ENCODE results near the gene SKAP2.

Gene SKAP2, protein sequence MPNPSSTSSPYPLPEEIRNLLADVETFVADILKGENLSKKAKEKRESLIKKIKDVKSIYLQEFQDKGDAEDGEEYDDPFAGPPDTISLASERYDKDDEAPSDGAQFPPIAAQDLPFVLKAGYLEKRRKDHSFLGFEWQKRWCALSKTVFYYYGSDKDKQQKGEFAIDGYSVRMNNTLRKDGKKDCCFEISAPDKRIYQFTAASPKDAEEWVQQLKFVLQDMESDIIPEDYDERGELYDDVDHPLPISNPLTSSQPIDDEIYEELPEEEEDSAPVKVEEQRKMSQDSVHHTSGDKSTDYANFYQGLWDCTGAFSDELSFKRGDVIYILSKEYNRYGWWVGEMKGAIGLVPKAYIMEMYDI

DNA sequence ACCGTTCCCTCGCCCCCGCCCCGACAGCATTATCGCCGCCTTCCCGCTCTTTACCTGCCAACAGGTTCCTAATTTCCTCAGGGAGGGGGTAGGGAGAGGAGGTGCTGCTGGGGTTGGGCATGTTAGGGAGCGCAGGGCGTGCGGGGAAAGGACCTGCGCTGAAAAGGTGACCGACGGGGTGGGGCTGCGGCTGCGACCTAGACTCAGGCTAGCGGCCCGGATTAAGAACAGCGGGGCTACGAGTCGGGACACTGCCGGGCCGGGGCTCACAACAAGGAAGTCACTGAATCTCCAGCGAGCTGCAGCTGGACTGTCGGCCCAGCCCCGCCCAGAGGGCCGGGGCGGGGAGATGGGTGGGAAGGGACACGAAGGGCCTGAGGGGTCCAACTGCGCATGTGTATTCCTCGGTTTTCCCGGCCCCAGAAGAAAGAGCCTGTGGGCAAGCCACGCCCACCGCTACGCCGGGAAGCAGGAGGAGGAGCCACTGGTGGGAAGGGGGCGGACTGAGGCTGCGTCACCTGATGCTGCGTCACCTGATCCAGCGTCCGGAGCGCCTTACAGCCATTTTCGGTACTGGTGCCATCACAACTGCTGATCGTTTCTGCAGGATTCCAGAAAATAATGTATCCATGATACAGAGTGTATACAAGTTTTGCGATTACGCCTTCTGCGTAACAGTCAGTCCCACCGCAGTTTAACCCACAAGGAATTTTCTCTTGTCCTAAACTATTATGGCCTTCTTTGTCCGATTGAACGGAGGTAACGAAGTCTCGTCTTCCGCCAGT is at the start of gene SKAP2:
Gene SKAP2, minus strand, starts transcription at position 282 of the 785 bp plus-strand sequence. Its CDS starts 161 bp downstream, at position 121.
- peak; percentile 100 for DNase-seq

DNA sequence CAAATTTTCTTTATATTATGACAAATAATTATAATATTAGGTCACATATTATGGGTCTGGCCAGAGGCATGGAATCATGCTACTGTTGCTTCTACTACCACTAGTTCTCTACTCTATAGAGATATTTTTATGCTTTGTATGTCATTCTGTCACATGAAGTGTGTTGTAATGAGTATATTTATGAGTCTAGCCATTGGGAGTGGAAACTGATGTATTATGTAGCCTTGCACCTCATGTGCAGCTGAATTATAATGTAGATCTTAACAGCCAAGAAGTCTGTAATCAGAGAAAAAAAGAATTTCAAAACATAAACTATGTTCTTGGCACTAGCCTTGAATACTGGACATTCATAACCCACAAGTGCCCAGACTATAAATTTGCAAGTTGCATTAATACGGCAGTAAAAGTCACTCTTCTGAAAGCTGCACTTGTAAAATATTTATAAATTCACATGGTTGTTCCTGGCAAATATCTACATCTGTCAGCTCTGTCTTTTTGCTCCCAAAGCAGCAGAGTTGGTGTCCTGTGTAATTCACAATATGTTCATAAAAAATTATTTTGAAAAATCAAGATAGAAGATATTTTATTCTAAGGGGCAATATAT is 48.6 kb upstream of the SKAP2 start:
- peak; percentile 17 for DNase-seq

DNA sequence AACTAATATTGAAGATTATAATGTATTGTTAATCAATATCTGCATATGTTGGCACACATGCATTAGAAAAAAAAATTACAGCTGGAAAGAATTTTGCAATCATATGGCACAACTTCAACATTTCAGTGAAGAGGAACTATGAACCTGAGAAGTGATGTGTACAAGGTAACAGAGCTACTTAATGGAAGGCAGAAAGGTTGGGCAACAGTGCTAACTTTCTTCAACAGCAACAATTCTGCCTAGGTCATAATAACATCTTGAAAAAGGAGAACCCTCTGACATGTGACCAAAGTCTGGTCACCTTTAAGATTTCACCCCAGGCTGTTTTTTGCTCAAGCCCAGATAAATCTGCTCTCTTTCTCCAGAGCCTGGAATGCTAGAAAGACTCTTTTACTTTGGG is 47.9 kb upstream of the SKAP2 start:
- DNase-seq = peak; percentile 49

DNA sequence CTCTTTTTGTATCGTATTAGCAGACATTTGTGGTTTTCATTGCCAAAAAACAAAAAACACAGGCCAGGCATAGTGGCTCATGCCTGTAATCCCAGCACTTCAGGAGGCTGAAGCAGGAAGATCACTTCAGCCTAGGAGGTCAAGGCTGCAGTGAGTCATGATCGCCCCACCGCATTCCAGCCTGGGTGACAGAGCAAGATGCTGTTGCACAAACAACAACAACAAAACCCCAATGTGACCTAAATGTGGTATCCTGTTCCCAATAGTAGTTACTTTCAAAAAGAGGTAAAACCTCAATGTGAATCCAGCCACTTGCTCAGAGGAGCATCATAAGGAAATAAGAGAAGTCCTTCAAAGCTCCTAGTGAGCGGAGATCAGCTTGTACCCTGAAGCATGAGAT is 45.8 kb upstream of the SKAP2 start:
- peak; percentile 64 for DNase-seq

DNA sequence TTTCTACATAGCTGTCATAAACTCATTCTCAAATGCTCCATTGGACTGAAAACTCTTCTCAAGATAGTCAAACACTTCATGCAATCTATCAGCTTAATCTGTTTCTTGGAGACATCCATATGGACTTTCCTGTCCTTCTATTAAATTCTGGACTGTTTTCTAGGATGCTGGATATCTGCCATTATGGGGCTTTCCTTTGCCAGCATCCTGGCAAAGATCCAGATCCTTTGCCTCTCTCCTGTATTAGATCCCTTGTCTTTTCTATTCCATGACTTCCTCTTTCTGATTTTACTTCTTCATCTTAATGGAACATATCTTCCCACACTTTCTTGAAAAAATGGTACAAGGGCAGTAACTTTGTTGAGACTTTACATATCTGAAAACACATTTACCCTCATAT is 35.9 kb upstream of the SKAP2 start:
- DNase-seq = peak; percentile 63

DNA sequence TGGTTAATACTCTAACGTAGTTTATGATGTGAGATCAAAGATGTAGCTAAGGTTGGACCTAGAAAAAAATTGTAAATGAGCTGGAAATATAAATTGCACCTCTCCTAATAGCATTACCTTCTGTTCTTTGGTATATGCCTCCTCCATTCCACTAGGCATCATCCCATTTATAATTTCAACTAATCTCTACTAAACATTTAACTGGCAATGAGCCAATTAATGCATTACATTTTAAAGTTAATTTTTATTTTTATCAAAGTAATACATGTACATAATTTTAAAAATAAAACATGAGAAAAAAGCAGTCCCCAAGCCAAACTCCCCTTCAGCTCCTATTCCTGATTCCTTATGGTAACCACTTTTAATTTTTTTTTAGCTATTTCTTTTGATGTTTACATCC is 35.1 kb upstream of the SKAP2 start:
- DNase-seq = no peak

DNA sequence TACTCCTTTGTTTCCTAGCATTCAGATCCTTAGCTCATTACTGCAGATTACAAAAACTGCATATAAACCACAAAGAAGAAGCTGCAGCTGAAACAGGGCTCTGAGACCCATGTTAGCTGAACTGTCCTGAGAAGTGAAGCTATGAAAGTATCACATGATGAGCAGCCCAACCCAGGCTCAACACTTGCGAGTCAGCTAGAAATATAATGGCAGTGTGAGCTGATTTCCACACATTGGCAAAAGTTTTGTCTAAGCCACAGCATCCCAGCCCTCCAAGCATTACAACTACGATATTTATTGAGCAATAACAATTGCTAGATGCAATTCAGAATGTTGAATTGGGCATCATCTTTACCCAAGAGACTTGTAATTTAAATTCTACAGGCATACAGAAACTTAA is 34.5 kb upstream of the SKAP2 start:
- DNase-seq = peak; percentile 37

DNA sequence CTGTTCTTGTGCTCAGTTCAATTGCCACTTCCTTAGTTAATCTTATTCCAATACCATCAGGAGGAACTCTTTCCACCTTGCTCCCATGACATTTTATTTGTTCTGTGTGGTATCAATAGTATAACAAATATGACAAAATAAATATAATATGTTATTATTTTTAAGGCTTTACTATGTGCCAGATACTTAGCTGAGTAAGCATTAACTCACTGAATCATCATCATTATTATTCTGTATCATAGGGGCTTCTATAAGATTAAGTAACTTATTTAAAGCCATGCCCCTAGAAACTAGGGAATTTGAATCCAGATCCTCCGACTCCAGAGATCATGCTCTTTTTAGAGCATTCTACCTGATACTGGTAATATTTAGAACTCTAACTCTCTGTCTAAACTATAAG is 33.5 kb upstream of the SKAP2 start:
- DNase-seq = no peak

DNA sequence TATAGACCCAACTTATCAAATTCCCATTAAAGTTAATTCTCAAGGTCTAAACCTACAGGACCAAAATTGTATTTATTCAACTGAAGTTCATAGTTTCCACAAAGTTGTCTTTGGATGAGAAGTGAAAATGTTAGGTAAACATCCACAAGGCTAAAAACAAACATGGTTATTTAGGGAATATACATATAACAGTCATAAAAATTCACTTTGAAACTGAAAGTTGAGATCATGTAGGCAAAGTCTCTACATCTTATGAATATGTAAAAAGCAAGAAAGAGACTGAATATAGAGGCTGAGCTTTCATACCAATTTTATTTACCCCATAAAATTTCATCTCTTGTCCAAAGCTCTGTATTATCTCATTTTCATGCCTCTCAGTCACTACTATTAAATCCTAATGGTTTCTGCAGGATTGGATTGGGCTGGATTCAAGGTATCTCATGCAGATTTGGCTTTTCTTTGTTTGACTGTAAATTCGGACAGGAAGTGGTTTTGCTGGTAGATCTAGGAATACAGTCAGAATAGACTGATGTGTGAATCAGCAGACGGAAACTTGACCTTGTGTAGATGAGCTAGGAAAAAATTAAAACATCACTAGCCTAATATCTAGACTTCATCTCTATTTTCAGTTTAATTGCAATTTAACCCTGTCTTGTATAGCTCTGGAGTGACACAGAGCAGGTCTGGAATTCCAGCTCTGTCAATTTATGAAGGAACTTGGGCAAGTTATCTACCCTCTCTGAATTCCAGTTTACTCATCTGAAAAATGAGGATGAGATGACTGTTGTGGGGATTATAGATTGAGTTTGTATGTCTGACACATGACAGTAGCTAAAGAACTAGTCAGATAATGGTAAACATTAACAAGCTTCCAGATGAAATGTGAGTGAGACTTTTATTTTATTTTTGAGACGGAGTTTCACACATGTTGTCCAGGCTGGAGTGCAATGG is 27.3 kb upstream of the SKAP2 start:
- peak; percentile 31 for DNase-seq

DNA sequence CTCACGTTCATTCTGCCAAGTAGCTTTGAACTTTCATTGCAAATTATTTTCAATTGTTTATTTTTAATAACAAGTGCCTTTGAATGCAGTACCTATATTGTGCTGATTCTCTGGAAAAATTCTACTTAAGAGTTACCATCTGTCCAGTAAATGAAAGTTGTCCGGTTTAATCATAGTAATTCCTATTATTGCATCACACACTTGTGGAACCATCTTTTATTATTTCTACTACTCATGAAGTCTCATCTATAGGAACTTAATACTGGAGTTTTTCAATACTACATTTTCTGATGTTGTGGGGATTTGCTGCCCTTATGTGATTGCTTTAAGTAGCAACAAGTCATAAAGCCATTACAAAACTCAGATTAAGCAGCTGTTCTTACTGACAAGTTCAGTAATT is 16.5 kb upstream of the SKAP2 start:
- DNase-seq = no peak

DNA sequence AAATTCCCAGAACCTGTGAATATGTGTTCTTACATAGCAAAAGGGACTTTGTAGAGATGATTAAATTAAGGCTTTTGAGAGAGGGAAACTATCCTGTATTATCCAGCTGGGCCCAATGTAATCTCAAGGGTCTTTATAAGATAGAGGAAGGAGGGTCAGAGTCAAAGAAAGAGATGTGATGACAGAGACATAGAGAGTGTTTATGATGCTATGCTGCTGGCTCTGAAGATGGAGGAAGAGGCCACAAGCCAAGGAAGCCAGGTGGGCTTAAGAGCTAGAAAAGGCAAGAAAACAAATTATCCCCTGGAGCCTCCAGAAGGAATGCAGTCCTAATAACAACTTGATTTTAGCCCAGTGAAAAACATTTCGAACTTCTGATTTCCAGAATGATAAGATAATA is 15.3 kb upstream of the SKAP2 start:
- DNase-seq = no peak

DNA sequence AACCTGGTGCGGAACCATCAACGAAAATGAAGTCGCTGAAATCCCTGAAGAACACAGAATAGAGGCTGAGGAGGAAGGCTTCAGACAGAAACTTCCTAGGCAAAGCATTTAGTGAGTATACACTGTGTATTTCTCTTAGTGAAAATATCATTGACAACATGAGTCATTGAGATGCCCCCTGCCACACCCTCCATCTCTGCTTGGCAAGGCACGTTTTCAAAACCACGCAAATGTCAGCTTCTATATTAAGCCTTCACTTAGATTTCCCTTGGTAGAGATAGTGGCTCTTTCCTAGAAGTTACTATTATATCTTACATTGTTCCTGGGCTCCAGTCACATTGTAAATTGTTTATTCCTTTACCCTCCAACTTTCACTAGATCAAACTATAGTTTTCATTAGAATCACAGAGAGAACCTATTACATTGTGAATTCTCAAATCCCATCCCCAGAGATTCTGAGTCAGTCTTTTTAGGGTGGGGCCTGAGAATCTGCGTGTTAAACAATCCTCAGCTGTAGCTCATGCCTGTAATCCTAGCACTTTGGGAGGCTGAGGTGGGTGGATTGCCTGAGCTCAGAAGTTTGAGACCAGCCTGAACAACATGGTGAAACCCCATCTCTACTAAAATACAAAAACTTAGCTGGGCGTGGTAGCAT is 4.6 kb upstream of the SKAP2 start:
- no peak for DNase-seq

DNA sequence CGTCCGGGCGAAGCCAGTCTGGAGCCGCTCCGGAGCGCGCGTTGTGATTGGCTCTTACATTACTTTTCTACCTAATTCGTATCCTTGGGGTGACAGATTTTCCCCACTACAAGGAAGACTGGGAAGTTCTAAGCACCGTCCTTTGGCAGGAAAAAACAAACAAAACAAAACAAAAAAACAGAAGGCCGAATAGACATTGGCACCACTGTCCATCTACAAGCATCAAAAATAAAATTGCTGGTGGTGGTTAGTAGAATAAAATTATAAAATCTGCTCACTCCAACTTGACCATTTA is 651 bp upstream of the SKAP2 start:
- no peak for DNase-seq

DNA sequence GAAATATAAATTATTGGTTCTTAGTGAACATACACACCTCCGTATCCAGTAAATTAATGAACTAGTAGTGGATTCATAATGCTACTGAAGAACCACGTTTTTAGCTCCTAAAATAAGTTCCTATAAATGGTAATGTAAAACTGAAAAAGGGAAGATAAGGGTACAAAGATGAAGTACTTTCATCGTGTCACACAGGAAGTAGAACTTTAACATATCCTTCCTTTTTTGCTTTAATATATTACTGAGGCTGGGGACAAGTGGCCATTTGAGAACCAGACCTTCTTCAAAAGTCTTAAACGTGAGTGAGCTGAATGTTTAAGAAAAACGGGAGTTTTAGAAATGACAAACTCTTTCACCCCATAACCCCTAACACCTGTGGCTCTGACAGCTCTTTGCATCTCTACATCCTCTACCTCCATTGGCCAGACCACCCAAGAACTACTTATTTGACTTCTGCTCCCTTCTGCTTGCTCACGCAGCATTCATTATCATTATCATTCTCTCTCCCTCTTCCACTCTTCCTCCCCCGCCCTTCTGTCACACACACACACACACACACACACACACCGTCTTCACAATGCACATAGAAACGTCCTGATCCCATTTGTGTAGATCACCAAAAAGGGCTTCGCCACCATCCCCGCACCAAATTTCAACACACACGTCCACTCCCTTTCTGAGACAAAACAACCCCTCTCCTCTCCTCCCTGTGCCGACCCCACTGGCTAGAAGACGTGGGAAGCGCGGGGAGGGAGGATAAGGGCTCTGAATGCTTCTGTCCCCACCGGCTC is 677 bp downstream of the SKAP2 start:
- peak; percentile 64 for DNase-seq

DNA sequence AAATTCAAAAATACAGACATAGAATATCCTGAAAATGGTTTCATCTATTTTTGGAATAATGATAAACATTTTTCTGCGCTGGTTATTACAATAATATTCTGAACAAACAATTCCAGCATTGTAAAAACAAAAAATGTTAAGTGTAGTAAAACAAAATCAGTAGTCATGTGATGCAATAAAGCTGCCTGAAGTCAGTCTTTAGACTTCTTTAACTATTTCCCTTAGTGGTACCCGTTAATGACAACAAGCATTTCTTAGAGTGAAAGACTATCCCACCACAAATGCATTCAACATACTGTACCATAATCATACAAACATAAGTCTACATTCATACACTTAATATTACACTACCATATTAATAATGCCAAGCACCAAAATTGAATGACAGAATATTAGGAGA is 1.6 kb downstream of the SKAP2 start:
- no peak for DNase-seq

DNA sequence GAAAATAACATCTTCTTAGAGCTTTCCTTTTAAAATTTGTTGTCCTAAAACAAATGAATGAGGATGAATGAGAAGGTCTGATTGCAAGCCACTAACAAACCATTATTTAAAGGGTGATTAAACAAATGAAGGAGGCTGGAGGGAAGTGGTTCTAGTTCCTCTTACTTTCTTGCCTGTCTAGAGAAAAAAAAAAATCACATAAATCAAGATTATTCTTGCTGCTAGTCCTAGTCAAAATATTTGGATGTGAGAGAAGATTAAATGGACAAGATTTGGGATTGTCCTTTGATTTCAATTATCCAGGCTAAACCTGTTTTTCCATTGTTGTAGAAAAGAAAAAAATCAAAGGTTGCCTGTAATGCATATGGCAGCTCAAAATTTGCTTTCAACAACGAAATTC is 3.3 kb downstream of the SKAP2 start:
- DNase-seq = no peak

DNA sequence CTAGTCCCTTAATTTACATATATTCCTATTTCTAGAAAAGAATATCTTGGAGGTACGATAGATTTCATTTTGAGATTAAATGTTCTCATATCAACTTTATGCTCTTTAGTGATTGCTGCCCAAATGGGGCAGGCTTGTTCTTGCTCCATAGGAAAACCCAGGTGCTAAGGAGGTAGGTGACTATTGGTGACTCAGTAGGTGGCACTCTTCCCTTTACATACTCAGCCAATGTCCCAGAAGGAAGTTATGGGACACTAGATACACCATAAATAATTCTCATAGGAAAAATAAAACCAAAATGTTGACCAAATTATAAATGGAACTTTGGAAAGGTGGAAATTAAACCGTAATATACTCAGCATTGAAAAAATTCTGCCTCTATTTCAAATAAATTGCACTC is 4.0 kb downstream of the SKAP2 start:
- no peak for DNase-seq

DNA sequence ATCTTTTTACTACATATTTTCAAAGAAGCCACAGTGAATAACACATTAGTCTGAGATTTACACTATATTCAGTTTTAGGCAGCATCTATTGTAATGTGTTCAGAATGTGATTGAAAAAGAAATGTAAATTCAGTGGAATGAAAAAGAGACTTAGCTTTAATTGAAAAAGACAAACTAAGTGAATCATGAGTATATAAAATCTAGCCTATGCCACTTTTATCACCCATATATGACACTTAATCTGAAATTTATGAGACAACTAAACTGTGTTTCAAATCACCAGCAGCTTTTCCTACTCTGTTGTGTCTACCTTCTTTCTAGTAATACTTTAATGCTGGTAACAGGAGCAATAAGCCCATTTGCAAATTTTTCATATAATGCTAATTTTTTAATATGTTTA is 4.7 kb downstream of the SKAP2 start:
- no peak for DNase-seq

DNA sequence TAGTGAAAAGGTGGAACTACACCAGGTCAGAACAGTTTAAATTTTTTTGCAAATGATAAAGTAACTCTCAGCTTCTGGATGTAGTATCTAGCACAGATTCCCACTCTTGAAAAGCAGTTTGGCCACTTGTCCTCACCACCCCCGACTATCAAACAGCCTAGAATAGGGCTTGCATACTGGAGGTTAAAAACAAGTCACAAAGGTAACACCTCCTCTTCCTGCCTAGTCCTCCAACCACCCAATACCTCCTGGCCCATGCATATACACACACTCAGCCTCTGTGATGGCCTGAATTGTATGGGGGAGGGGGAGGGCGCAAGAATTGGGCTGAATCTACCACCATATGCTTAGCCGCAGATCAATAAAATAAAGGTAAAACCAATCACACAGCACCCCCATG is 5.7 kb downstream of the SKAP2 start:
- no peak for DNase-seq

DNA sequence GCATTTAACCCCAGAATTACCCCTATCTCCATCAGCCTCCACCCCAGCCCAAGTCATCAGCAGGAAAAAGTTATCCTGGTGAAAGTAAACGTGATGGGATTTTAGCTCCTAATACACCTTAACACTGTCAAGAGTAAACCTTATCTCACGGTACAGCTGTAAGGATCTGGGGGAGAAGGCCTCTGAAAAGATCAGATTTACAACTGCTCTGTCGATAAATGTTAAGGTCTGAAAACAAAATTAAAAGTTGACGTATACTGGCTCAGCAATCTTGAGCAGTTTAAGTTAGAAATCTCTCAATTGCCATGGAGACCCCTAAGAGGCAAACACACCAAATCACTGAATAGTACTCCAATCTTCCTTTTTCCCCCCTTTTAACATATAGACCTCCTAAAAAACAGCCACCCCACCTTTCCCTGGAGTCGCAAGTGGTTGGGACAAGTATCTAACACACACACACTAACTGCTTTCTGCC is 6.1 kb downstream of the SKAP2 start:
- no peak for DNase-seq

DNA sequence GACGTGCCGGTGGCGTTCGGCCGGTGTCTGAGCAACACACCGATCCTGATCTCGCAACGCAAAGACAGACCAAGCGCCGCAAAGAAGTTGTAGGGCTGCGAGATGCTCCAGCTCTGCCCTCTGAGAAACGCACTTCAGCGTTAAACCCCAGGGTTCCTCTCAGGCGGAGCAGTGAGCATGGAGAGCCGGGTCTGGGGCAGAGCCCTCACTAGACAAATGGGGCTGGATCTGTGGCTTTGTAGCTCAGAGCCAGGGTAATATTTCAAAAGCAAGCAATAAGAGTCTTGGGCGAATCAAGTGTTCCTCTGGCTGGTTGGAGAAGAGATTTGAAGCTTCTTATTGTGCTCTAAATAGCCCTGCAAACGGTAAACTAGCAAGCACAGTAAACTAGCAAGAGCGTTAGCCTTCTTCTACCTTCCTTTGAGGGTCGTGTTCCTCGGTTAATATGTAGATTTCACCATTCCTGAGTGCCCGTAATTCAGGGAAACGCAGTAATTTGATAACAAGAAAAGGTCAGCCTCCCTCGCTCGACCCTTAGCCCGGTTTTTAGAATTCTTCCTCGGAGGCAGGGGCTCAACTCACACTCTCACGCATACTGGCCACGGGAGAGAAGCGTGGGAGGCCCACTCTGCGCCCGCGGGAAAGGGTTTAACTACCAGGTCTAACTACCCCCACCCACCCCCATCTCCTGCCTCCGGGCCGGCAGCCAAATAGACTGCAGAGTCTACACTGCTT is 6.7 kb downstream of the SKAP2 start:
- DNase-seq = peak; percentile 25

Measured in inflammatory macrophage treated with lipopolysaccharide for 4 hours (primary cell).